K562 (cell line): ENCODE results near the gene AMMECR1.

ENCODE experiments used
- CTCF ChIP-seq, 3 experiments: IDR thresholded peaks in 2 of 3; conservative IDR thresholded peaks in 1 of 3; 2 replicates each; pipeline ENCODE4 v1.5.1; 2011 to 2012; ENCODE audit warnings: low read length in 3 of 3, mild to moderate bottlenecking in 3 of 3, control low read depth in 2 of 3, improper control_type of control experiment in 1 of 3, inconsistent platforms in 1 of 3, low read depth in 1 of 3, mixed read lengths in 1 of 3, moderate library complexity in 1 of 3; ENCODE audit not compliant: insufficient read depth in 2 of 3
- ESRRA ChIP-seq: fragments of 450-650 bp; IDR thresholded peaks from 2 replicates; pipeline ENCODE4 v1.6.1; 2014; ENCODE audit warnings: low read depth, mild to moderate bottlenecking, moderate library complexity, borderline replicate concordance
- HLTF ChIP-seq: fragments of 450-650 bp; IDR thresholded peaks from 2 replicates; pipeline ENCODE4 v1.6.1; 2016
- NBN ChIP-seq: fragments of 450-650 bp; IDR thresholded peaks from 2 replicates; pipeline ENCODE4 v1.6.1; 2016; ENCODE audit warnings: low read depth, mild to moderate bottlenecking
- POLR2A ChIP-seq: fragments of 450-650 bp; conservative IDR thresholded peaks from 2 replicates; pipeline ENCODE4 v1.6.1; 2016
- RAD21 ChIP-seq, 2 experiments: fragments of 250-450 bp in 1 of 2; fragments of 450-650 bp in 1 of 2; sonication (Bioruptor Pico) in 1 of 2; formaldehyde crosslinking in 1 of 2; IDR thresholded peaks in 1 of 2; conservative IDR thresholded peaks in 1 of 2; 2 replicates each; pipeline versions ENCODE4 v1.4.0 to v1.8.0; 2020 to 2022; ENCODE audit warnings: mild to moderate bottlenecking in 2 of 2, moderate library complexity in 1 of 2
- RB1 ChIP-seq: fragments of 450-650 bp; IDR thresholded peaks from 2 replicates; pipeline ENCODE4 v1.6.1; 2017; ENCODE audit warnings: low read depth, mild to moderate bottlenecking
- SMC3 ChIP-seq: conservative IDR thresholded peaks from 2 replicates; pipeline ENCODE4 v1.6.1; 2011; ENCODE audit warnings: low read depth, low read length, improper control_type of control experiment; ENCODE audit not compliant: insufficient read depth
- SREBF1 ChIP-seq: fragments of 150-350 bp; IDR thresholded peaks from 2 replicates; pipeline ENCODE4 v1.6.1; 2014; ENCODE audit warnings: antibody characterized with exemption, low read depth, low read length, borderline replicate concordance
- TAF1 ChIP-seq: IDR thresholded peaks from 2 replicates; pipeline ENCODE4 v1.6.1; 2011; ENCODE audit warnings: mild to moderate bottlenecking, low read length, moderate library complexity; ENCODE audit not compliant: insufficient read depth, control insufficient read depth, severe bottlenecking; ENCODE audit errors: extremely low read depth
- ZBTB40 ChIP-seq, 2 experiments: fragments of 450-650 bp in 1 of 2; sonication (generic) in 1 of 2; formaldehyde crosslinking in 1 of 2; IDR thresholded peaks; 2 replicates each; pipeline versions ENCODE4 v1.7.1 to v1.9.0; 2016 to 2022; ENCODE audit warnings: inconsistent platforms in 1 of 2, mild to moderate bottlenecking in 1 of 2, missing genetic modification reagents in 1 of 2
- ZNF140 ChIP-seq: fragments of 250-450 bp; sonication (Bioruptor Pico); IDR thresholded peaks from 2 replicates; pipeline ENCODE4 v1.8.0; 2021; ENCODE audit warnings: moderate library complexity, mild to moderate bottlenecking, inconsistent platforms
- ZNF436 ChIP-seq: fragments of 250-450, 450-650 bp; sonication (Bioruptor Pico); formaldehyde crosslinking; IDR thresholded peaks from 2 replicates; pipeline ENCODE4 v1.7.0; 2020; ENCODE audit warnings: mild to moderate bottlenecking

DNA sequence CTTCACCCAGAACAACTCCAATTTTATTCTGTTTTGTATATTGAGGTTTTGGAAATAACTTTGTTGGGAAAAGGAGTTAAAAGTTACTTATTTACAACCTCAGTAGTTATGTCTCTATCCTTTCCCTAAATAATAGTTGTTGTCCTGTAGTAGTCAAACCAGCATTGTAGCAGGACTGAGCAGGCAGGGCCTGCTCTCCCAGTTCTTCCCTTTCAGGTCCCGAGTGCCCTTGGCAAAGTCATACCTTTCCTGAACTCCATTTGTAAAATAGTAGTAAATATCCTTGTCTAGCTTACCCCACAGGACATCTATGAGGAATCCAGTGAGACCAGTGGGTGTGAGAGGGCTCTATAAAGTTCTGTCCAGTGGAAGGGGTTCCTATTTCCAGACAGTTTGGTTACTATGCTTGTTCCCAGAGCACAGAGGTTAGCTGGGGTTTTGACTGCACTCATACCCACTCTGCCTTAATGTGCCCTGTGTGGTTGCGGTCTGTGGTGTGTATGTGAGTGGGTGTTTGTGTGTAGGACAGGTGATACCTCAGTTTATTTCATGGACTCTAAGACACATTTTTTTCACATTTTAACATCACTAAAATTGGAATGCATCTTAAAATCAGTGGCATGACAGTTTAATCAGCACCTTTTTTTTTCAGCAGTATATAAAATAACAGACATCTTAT, 136.3 kb downstream of the AMMECR1 start:
- TF ChIP-seq CTCF (IDR thresholded peaks at IDR 0.05 in 2 of 3, conservative IDR thresholded peaks at IDR 0.05 in 1 of 3; ENCODE audit: insufficient read depth in 2 of 3, low read depth in 1 of 3, low read length in 3 of 3) (no peak), SREBF1 (no peak), ZBTB40 (IDR thresholded peaks at IDR 0.05) (no peak), ZBTB40 (CRISPR knock-in tag; IDR thresholded peaks at IDR 0.05) (no peak), ZNF140 (CRISPR knock-in tag) (no peak), ZNF436 (no peak), NBN (no peak), RB1 (no peak), TAF1 (no peak), SMC3 (no peak), RAD21 (CRISPR knock-in tag; conservative IDR thresholded peaks at IDR 0.05 in 1 of 2, IDR thresholded peaks at IDR 0.05 in 1 of 2) (no peak), HLTF (no peak), ESRRA (no peak), POLR2A (no peak)
